PFSK-1 (cell line): ENCODE data around the gene HASPIN.

Experiments
- FOXP2 ChIP-seq: optimal IDR thresholded peaks from 2 replicates; pipeline ENCODE3; 2011; ENCODE audit warnings: borderline replicate concordance, control low read depth, inconsistent platforms; ENCODE audit not compliant: insufficient read depth; ENCODE audit errors: extremely low read length, extremely low read depth
- POLR2AphosphoS5 ChIP-seq: IDR thresholded peaks from 2 replicates; pipeline ENCODE4 v1.6.1; 2012; ENCODE audit warnings: low read depth, mild to moderate bottlenecking, control low read depth, low read length, moderate library complexity
- REST ChIP-seq, 2 experiments: IDR thresholded peaks; 2 replicates each; pipeline versions ENCODE4 v1.6.1 to v1.8.0; 2011 to 2012; ENCODE audit warnings: low read depth in 2 of 2, low read length in 2 of 2, control low read depth in 1 of 2, inconsistent platforms in 1 of 2, mild to moderate bottlenecking in 1 of 2, moderate library complexity in 1 of 2; ENCODE audit not compliant: insufficient read depth in 1 of 2
- SIN3A ChIP-seq: IDR thresholded peaks from 2 replicates; pipeline ENCODE4 v1.6.1; 2012; ENCODE audit warnings: mild to moderate bottlenecking, low read length, moderate library complexity, borderline replicate concordance; ENCODE audit not compliant: insufficient read depth
- TAF1 ChIP-seq: IDR thresholded peaks from 2 replicates; pipeline ENCODE4 v1.6.1; 2012; ENCODE audit warnings: low read length, control low read depth, borderline replicate concordance; ENCODE audit not compliant: insufficient read depth

GRCh38 chr17:3683054-3683511, 40.6 kb upstream of the HASPIN start:
- TF ChIP-seq POLR2AphosphoS5, result no peak
- TF ChIP-seq REST (IDR thresholded peaks at IDR 0.05; ENCODE audit: insufficient read depth in 1 of 2, low read depth in 2 of 2, low read length in 2 of 2), result no peak
- TF ChIP-seq FOXP2, result no peak
- TF ChIP-seq SIN3A, result no peak
- no peak for TF ChIP-seq TAF1
